Measurements from ENCODE around the gene PDZRN4.
"Not testable (repeated sequence)": the region's sequence is repeated elsewhere in the genome, so short reads cannot be mapped to it uniquely, and the experiment has no call there.

PDZRN4 gene

DNA sequence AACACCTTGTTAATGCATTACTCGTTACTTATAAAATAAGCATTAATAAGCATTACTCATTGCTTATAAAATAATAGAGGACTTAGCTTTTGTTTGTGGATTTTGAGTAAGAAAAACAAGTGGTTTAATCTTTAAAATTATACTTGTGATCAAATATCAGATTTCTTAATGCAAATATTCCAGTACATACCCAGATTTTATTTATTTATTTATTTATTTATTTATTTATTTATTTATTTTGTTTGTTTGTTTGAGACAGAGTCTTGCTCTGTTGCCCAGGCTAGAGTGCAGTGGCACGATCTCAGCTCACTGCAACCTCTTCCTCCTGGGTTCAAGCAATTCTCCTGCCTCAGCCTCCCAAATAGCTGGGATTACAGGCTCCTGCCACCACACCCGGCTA, 3.4 kb downstream of the PDZRN4 start:
- CTCF ChIA-PET, result interaction anchor here (0.9 to 2.9 kb wide), 4 partner anchors 15 to 833 kb away, joined by 3 to 10 read pairs (median 6); no protein-coding TSS in a partner anchor
- H3K9me3 ChIP-seq (ENCODE audit: control extremely low read depth in 1 of 5, control insufficient read depth in 4 of 5, insufficient read depth in 2 of 5, low read depth in 1 of 5, low read length in 4 of 5); POLR2A ChIA-PET; DNase-seq; H3K4me3 ChIP-seq (ENCODE audit: control insufficient read depth in 1 of 7, extremely low read depth in 1 of 7, insufficient read depth in 4 of 7, low read depth in 2 of 7, low read length in 6 of 7); H3K27ac ChIP-seq (ENCODE audit: insufficient read depth in 1 of 2, low read depth in 1 of 2, low read length in 2 of 2, poor library complexity in 1 of 2, severe bottlenecking in 2 of 2); H3K36me3 ChIP-seq (ENCODE audit: control insufficient read depth in 4 of 4, insufficient read depth in 4 of 4, low read length in 3 of 4): not testable (repeated sequence)
- H3K4me1 ChIP-seq (ENCODE audit: control extremely low read depth in 1 of 4, control insufficient read depth in 4 of 4, insufficient read depth in 4 of 4, low read length in 3 of 4), result peaks cover 2 to 25% (median 20%) of the 10 kb centered on the region in 4 experiments
- WGBS (ENCODE audit: insufficient coverage), result 83% methylated on average over 1 of the region's 3 CpGs
- peaks cover 2 to 35% (median 29%) of the 10 kb centered on the region in 5 experiments for H3K27me3 ChIP-seq (replicated peaks in 2 of 5; ENCODE audit: control insufficient read depth in 4 of 5, insufficient read depth in 5 of 5, low read length in 4 of 5)

GRCh38 chr12:41193311-41193710, 5.2 kb downstream of the PDZRN4 start:
- ChIA-PET POLR2A (no interaction called here), CTCF (interaction anchor here (1.2 kb wide), 1 partner anchor 9 kb away, joined by 4 read pairs; no protein-coding TSS in a partner anchor)
- peaks cover 2 to 19% (median 15%) of the 10 kb centered on the region in 4 experiments for H3K4me1 ChIP-seq (ENCODE audit: control extremely low read depth in 1 of 4, control insufficient read depth in 4 of 4, insufficient read depth in 4 of 4, low read length in 3 of 4)
- H3K27ac ChIP-seq (ENCODE audit: insufficient read depth in 1 of 2, low read depth in 1 of 2, low read length in 2 of 2, poor library complexity in 1 of 2, severe bottlenecking in 2 of 2), result no peak overlapping the region
- H3K9me3 ChIP-seq (ENCODE audit: control extremely low read depth in 1 of 5, control insufficient read depth in 4 of 5, insufficient read depth in 2 of 5, low read depth in 1 of 5, low read length in 4 of 5), result no peaks in the 10 kb centered on the region
- peak in 2 of 3 donors; percentile 38 to 77 for DNase-seq
- H3K36me3 ChIP-seq (ENCODE audit: control insufficient read depth in 4 of 4, insufficient read depth in 4 of 4, low read length in 3 of 4), result no peaks in the 10 kb centered on the region
- no peak overlapping the region for H3K4me3 ChIP-seq (ENCODE audit: control insufficient read depth in 1 of 7, extremely low read depth in 1 of 7, insufficient read depth in 4 of 7, low read depth in 2 of 7, low read length in 6 of 7)
- H3K27me3 ChIP-seq (replicated peaks in 2 of 5; ENCODE audit: control insufficient read depth in 4 of 5, insufficient read depth in 5 of 5, low read length in 4 of 5), result peaks cover 2 to 20% (median 16%) of the 10 kb centered on the region in 5 experiments
- no CpG with 5 or more reads among the region's 1 CpG for WGBS (ENCODE audit: insufficient coverage)

DNA sequence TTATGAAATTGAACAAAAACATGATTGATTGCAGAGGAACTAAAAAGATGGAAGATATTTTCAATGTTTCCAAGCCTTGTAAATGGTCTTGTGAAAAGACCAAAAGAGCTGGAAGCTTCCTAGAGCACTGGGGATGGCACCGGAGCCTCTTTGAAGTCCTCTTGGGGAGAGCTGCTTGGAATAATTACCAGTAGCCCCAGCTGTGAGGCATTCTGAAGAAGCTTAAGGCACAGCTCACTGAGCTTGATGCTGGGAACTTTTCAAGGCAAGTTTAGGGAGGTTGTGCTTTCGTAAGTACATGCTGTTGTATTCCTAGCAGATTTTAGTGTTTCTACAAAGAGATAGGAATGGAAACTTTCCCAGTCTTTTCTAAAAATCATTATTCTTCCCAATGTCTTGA, 13.9 kb downstream of the PDZRN4 start:
- Histone ChIP-seq H3K36me3 (ENCODE audit: control insufficient read depth in 4 of 4, insufficient read depth in 4 of 4, low read length in 3 of 4) (no peaks in the 10 kb centered on the region), H3K4me1 (ENCODE audit: control extremely low read depth in 1 of 4, control insufficient read depth in 4 of 4, insufficient read depth in 4 of 4, low read length in 3 of 4) (peaks cover 0 to 10% (median under 1%) of the 10 kb centered on the region in 4 experiments), H3K27me3 (replicated peaks in 2 of 5; ENCODE audit: control insufficient read depth in 4 of 5, insufficient read depth in 5 of 5, low read length in 4 of 5) (no peaks in the 10 kb centered on the region), H3K9me3 (ENCODE audit: control extremely low read depth in 1 of 5, control insufficient read depth in 4 of 5, insufficient read depth in 2 of 5, low read depth in 1 of 5, low read length in 4 of 5) (no peaks in the 10 kb centered on the region), H3K4me3 (ENCODE audit: control insufficient read depth in 1 of 7, extremely low read depth in 1 of 7, insufficient read depth in 4 of 7, low read depth in 2 of 7, low read length in 6 of 7) (no peak overlapping the region), H3K27ac (ENCODE audit: insufficient read depth in 1 of 2, low read depth in 1 of 2, low read length in 2 of 2, poor library complexity in 1 of 2, severe bottlenecking in 2 of 2) (no peak overlapping the region)
- ChIA-PET CTCF (interaction anchor here (1.8 kb wide), 1 partner anchor 9 kb away, joined by 4 read pairs; no protein-coding TSS in a partner anchor), POLR2A (no interaction called here)
- WGBS (ENCODE audit: insufficient coverage), result 100% methylated on average over 1 of the region's 2 CpGs
- no peak for DNase-seq

DNA sequence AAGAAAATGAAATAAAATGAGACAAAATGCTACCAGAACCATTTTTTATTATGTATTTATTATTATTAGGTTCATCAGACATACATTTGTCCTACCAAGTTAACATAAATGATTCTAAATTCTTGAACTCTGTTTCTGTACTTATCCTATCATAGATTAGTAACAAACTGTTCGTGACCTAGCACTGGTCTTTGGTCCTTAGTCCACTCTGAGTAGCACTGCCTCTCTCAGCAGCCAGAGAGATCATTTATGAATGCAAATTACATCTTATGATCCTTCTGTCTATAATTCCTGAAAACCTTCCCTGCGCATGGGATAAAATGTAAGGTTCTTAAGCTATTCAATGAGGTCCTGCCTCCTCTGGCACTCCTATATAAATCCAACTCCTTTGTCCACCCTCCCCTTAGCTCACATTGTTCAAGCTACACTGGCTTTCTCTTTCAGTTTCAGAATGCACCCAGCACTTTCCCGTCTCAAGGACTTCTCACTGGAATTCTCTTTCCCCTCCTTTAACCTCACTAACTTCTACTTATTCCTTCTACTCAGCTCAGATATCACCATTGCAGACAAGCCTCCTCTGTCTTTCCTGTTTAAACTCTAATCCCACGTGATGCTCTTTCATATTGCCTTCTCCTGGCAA, 17.1 kb downstream of the PDZRN4 start:
- Histone ChIP-seq H3K9me3 (ENCODE audit: control extremely low read depth in 1 of 5, control insufficient read depth in 4 of 5, insufficient read depth in 2 of 5, low read depth in 1 of 5, low read length in 4 of 5) (no peaks in the 10 kb centered on the region), H3K4me1 (ENCODE audit: control extremely low read depth in 1 of 4, control insufficient read depth in 4 of 4, insufficient read depth in 4 of 4, low read length in 3 of 4) (peaks cover 0 to 10% (median under 1%) of the 10 kb centered on the region in 4 experiments), H3K27ac (ENCODE audit: insufficient read depth in 1 of 2, low read depth in 1 of 2, low read length in 2 of 2, poor library complexity in 1 of 2, severe bottlenecking in 2 of 2) (peak overlapping the region; percentile 9 to 37), H3K4me3 (ENCODE audit: control insufficient read depth in 1 of 7, extremely low read depth in 1 of 7, insufficient read depth in 4 of 7, low read depth in 2 of 7, low read length in 6 of 7) (peak overlapping the region in 5 of 7 experiments; percentile 35 to 76 (median 59)), H3K27me3 (replicated peaks in 2 of 5; ENCODE audit: control insufficient read depth in 4 of 5, insufficient read depth in 5 of 5, low read length in 4 of 5) (no peaks in the 10 kb centered on the region), H3K36me3 (ENCODE audit: control insufficient read depth in 4 of 4, insufficient read depth in 4 of 4, low read length in 3 of 4) (no peaks in the 10 kb centered on the region)
- WGBS (ENCODE audit: insufficient coverage), result 29% methylated on average over 2 of the region's 4 CpGs
- peak in 2 of 3 donors; percentile 48 to 69 for DNase-seq
- ChIA-PET CTCF (interaction anchor here (0.9 to 2.6 kb wide), 3 partner anchors 14 to 17 kb away, joined by 3 to 10 read pairs (median 4); no protein-coding TSS in a partner anchor), POLR2A (no interaction called here)

GRCh38 chr12:41206298-41206697, 18.2 kb downstream of the PDZRN4 start:
- CTCF ChIA-PET, result interaction anchor here (0.9 to 2.6 kb wide), 4 partner anchors 9 to 16 kb away, joined by 3 to 10 read pairs (median 4); no protein-coding TSS in a partner anchor
- DNase-seq, result no peak
- Histone ChIP-seq H3K4me3 (ENCODE audit: control insufficient read depth in 1 of 7, extremely low read depth in 1 of 7, insufficient read depth in 4 of 7, low read depth in 2 of 7, low read length in 6 of 7) (no peak overlapping the region), H3K4me1 (ENCODE audit: control extremely low read depth in 1 of 4, control insufficient read depth in 4 of 4, insufficient read depth in 4 of 4, low read length in 3 of 4) (peaks cover 0 to 10% (median under 1%) of the 10 kb centered on the region in 4 experiments), H3K27ac (ENCODE audit: insufficient read depth in 1 of 2, low read depth in 1 of 2, low read length in 2 of 2, poor library complexity in 1 of 2, severe bottlenecking in 2 of 2) (no peak overlapping the region), H3K27me3 (replicated peaks in 2 of 5; ENCODE audit: control insufficient read depth in 4 of 5, insufficient read depth in 5 of 5, low read length in 4 of 5) (no peaks in the 10 kb centered on the region), H3K9me3 (ENCODE audit: control extremely low read depth in 1 of 5, control insufficient read depth in 4 of 5, insufficient read depth in 2 of 5, low read depth in 1 of 5, low read length in 4 of 5) (no peaks in the 10 kb centered on the region), H3K36me3 (ENCODE audit: control insufficient read depth in 4 of 4, insufficient read depth in 4 of 4, low read length in 3 of 4) (no peaks in the 10 kb centered on the region)
- no CpG with 5 or more reads among the region's 1 CpG for WGBS (ENCODE audit: insufficient coverage)
- POLR2A ChIA-PET, result no interaction called here

DNA sequence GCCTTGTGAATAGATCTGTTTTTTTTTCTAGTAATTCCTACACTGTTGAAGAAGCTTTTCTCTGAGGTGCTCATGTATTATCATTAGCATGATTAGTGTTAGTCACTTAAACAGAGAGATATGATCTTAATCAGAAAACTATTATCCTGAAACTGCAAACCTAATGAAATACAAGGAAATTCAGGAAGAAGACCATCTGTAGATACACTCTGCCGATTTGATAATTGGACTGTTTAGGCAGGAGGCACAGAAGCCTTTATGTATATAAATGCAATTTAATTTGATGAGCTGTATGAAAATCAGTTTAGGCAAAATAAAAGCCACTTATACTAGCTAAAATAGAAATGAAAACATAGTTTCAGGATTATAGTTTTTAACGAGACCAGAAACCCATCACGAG, 23.3 kb downstream of the PDZRN4 start:
- H3K36me3 ChIP-seq (ENCODE audit: control insufficient read depth in 4 of 4, insufficient read depth in 4 of 4, low read length in 3 of 4), result no peaks in the 10 kb centered on the region
- DNase-seq, result no peak
- ChIA-PET CTCF (interaction anchor here (1.4 kb wide), 1 partner anchor 15 kb away, joined by 3 read pairs; no protein-coding TSS in a partner anchor), POLR2A (no interaction called here)
- no peak overlapping the region for H3K4me3 ChIP-seq (ENCODE audit: control insufficient read depth in 1 of 7, extremely low read depth in 1 of 7, insufficient read depth in 4 of 7, low read depth in 2 of 7, low read length in 6 of 7)
- WGBS (ENCODE audit: insufficient coverage), result no CpG with 5 or more reads among the region's 3 CpGs
- H3K27ac ChIP-seq (ENCODE audit: insufficient read depth in 1 of 2, low read depth in 1 of 2, low read length in 2 of 2, poor library complexity in 1 of 2, severe bottlenecking in 2 of 2), result no peak overlapping the region
- H3K4me1 ChIP-seq (ENCODE audit: control extremely low read depth in 1 of 4, control insufficient read depth in 4 of 4, insufficient read depth in 4 of 4, low read length in 3 of 4), result peaks cover 0 to 2% (median 0%) of the 10 kb centered on the region in 4 experiments
- H3K27me3 ChIP-seq (replicated peaks in 2 of 5; ENCODE audit: control insufficient read depth in 4 of 5, insufficient read depth in 5 of 5, low read length in 4 of 5), result no peaks in the 10 kb centered on the region
- no peaks in the 10 kb centered on the region for H3K9me3 ChIP-seq (ENCODE audit: control extremely low read depth in 1 of 5, control insufficient read depth in 4 of 5, insufficient read depth in 2 of 5, low read depth in 1 of 5, low read length in 4 of 5)

- H3K4me1 ChIP-seq (ENCODE audit: control extremely low read depth in 1 of 4, control insufficient read depth in 4 of 4, insufficient read depth in 4 of 4, low read length in 3 of 4), result peaks cover 0 to 2% (median 0%) of the 10 kb centered on the region in 4 experiments
- H3K9me3 ChIP-seq (ENCODE audit: control extremely low read depth in 1 of 5, control insufficient read depth in 4 of 5, insufficient read depth in 2 of 5, low read depth in 1 of 5, low read length in 4 of 5), result no peaks in the 10 kb centered on the region
- H3K36me3 ChIP-seq (ENCODE audit: control insufficient read depth in 4 of 4, insufficient read depth in 4 of 4, low read length in 3 of 4), result no peaks in the 10 kb centered on the region
- no peak overlapping the region for H3K27ac ChIP-seq (ENCODE audit: insufficient read depth in 1 of 2, low read depth in 1 of 2, low read length in 2 of 2, poor library complexity in 1 of 2, severe bottlenecking in 2 of 2)
- H3K4me3 ChIP-seq (ENCODE audit: control insufficient read depth in 1 of 7, extremely low read depth in 1 of 7, insufficient read depth in 4 of 7, low read depth in 2 of 7, low read length in 6 of 7), result no peak overlapping the region
- POLR2A ChIA-PET, result no interaction called here
- H3K27me3 ChIP-seq (replicated peaks in 2 of 5; ENCODE audit: control insufficient read depth in 4 of 5, insufficient read depth in 5 of 5, low read length in 4 of 5), result no peaks in the 10 kb centered on the region
- CTCF ChIA-PET, result no interaction called here
- DNase-seq, result no peak
- WGBS (ENCODE audit: insufficient coverage), result 100% methylated on average over 1 of the region's 2 CpGs
These were observed 24.5 kb downstream of the PDZRN4 start for GRCh38 chr12:41212625-41213024.
